Keratinocyte (primary cell): ENCODE results near the gene KCNQ2.

Experiments used
- EZH2 ChIP-seq: IDR thresholded peaks from one replicate; pipeline ENCODE4 v1.6.1; 2012; ENCODE audit warnings: inconsistent platforms, mild to moderate bottlenecking, low read length, moderate library complexity
- TF ChIP-seq, protein P1 (sequence below), 3 experiments: IDR thresholded peaks in 1 of 3; conservative IDR thresholded peaks in 1 of 3; optimal IDR thresholded peaks in 1 of 3; 2 replicates in 2 of 3; 3 replicates in 1 of 3; pipeline versions ENCODE3 to v1.5.1; 2011; ENCODE audit warnings: low read length in 3 of 3, mild to moderate bottlenecking in 3 of 3, moderate library complexity in 2 of 3, control low read depth in 1 of 3, inconsistent platforms in 1 of 3; ENCODE audit not compliant: insufficient read depth in 2 of 3; ENCODE audit errors: extremely low read depth in 1 of 3

DNA sequence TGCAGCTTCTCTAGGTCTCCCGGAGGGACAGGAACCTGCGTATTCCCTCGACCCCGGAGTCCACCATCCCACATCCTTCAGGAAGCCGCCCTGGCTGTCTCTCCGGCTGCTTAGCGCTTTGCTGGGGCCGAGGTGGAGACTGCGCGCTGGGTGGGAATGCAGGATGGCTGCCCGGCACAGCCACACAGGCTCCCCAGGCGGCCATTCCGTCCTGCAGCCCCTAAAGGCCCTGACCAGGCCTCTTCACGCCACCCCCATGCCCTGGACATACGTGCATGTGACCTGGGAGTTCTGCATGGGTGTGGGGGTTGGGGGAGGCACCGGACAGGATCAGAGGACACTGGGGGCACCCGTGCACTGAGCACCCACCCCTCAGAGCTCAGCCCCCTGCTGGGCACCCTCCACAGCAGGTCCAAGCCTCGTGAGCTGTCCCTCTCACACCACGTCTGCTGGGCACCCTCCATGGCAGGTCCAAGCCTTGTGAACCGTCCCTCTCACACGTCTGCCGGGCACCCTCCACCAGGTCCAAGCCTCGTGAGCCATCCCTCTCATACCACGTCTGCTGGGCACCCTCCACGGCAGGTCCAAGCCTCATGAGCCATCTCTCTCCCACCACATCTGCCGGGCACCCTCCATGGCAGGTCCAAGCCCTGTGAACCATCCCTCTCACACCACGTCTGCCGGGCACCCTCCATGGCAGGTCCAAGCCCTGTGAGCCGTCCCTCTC lies 70.9 kb downstream of the KCNQ2 start:
- TF ChIP-seq, protein P1, sequence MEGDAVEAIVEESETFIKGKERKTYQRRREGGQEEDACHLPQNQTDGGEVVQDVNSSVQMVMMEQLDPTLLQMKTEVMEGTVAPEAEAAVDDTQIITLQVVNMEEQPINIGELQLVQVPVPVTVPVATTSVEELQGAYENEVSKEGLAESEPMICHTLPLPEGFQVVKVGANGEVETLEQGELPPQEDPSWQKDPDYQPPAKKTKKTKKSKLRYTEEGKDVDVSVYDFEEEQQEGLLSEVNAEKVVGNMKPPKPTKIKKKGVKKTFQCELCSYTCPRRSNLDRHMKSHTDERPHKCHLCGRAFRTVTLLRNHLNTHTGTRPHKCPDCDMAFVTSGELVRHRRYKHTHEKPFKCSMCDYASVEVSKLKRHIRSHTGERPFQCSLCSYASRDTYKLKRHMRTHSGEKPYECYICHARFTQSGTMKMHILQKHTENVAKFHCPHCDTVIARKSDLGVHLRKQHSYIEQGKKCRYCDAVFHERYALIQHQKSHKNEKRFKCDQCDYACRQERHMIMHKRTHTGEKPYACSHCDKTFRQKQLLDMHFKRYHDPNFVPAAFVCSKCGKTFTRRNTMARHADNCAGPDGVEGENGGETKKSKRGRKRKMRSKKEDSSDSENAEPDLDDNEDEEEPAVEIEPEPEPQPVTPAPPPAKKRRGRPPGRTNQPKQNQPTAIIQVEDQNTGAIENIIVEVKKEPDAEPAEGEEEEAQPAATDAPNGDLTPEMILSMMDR (optimal IDR thresholded peaks at IDR 0.05 in 1 of 3, IDR thresholded peaks at IDR 0.05 in 1 of 3, conservative IDR thresholded peaks at IDR 0.05 in 1 of 3; ENCODE audit: extremely low read depth in 1 of 3, insufficient read depth in 2 of 3, low read length in 3 of 3), result no peak
- no peak for TF ChIP-seq EZH2
